H1 (cell line): ENCODE results near the gene PPP1R9A. TPM values are rescaled to one million over a fixed set of nuclear protein-coding genes. Genes with fewer than 3 reads are reported as not detected.

Experiments used
- CTCF ChIA-PET: fragments of 300-600 bp; sonication (Branson Sonifier 250); formaldehyde crosslinking; loops from one replicate; lab custom pipeline; 2021; ENCODE audit not compliant: partially characterized antibody; lab: Charles Lee
- POLR2A ChIA-PET: fragments of 300-600 bp; sonication (Branson Sonifier 250); formaldehyde crosslinking; loops from one replicate; lab custom pipeline; 2021; ENCODE audit warnings: inconsistent platforms; ENCODE audit not compliant: partially characterized antibody; lab: Charles Lee
- DNase-seq, 2 experiments: peaks; one replicate each; pipeline versions ENCODE4 v3.0.0 to v3.0.0-alpha.2; 2010 to 2022; ENCODE audit warnings: low spot score in 2 of 2, low read depth in 1 of 2, mixed read lengths in 1 of 2
- FAIRE-seq: peaks from 2 replicates; lab custom pipeline; 2011; peaks lifted over from hg19 to GRCh38; lab: Jason Lieb, UNC
- H2AFZ ChIP-seq: 2 replicates; pipeline ENCODE4 v1.8.1; 2012; ENCODE audit warnings: low read length, inconsistent platforms
- H2AK5ac ChIP-seq: 2 replicates; pipeline ENCODE4 v1.6.1; 2013; ENCODE audit warnings: low read depth, low read length
- H2BK120ac ChIP-seq: replicated peaks from 2 replicates; pipeline ENCODE3; 2013; ENCODE audit warnings: low read depth, low read length, inconsistent platforms
- H2BK12ac ChIP-seq: 2 replicates; pipeline ENCODE4 v1.6.1; 2013; ENCODE audit warnings: low read depth, low read length
- H2BK15ac ChIP-seq: 2 replicates; pipeline ENCODE4 v1.6.1; 2013; ENCODE audit warnings: low read length
- H2BK20ac ChIP-seq: 2 replicates; pipeline ENCODE4 v1.6.1; 2013; ENCODE audit warnings: low read length
- H2BK5ac ChIP-seq: 2 replicates; pipeline ENCODE4 v1.6.1; 2013; ENCODE audit warnings: low read depth, low read length
- H3K14ac ChIP-seq: 2 replicates; pipeline ENCODE4 v1.6.1; 2013; ENCODE audit warnings: inconsistent platforms; ENCODE audit not compliant: insufficient read length
- H3K18ac ChIP-seq: 2 replicates; pipeline ENCODE4 v1.6.1; 2013; ENCODE audit warnings: low read length; ENCODE audit errors: extremely low read depth
- H3K23ac ChIP-seq: 2 replicates; pipeline ENCODE4 v1.6.1; 2013; ENCODE audit warnings: inconsistent platforms; ENCODE audit not compliant: insufficient read length
- H3K23me2 ChIP-seq: 2 replicates; pipeline ENCODE4 v1.6.1; 2013; ENCODE audit warnings: low read depth, low read length
- H3K27ac ChIP-seq: 2 replicates; pipeline ENCODE4 v1.6.1; 2011; ENCODE audit warnings: low read depth, low read length, inconsistent platforms
- H3K27me3 ChIP-seq, 4 experiments: replicated peaks in 1 of 4; 1 replicate in 1 of 4; 2 replicates in 3 of 4; pipeline versions ENCODE4 v1.6.1 to v1.8.1; 2011 to 2013; ENCODE audit warnings: low read length in 3 of 4, mild to moderate bottlenecking in 3 of 4, inconsistent platforms in 2 of 4, mixed read lengths in 2 of 4, moderate library complexity in 1 of 4; ENCODE audit not compliant: control insufficient read depth in 3 of 4, insufficient read depth in 3 of 4; ENCODE audit errors: extremely low read depth in 1 of 4
- H3K36me3 ChIP-seq, 4 experiments: 2 replicates each; pipeline versions ENCODE4 v1.6.1 to v1.8.1; 2011 to 2013; ENCODE audit warnings: mild to moderate bottlenecking in 4 of 4, low read length in 3 of 4, moderate library complexity in 2 of 4, control low read depth in 1 of 4, inconsistent platforms in 1 of 4; ENCODE audit not compliant: insufficient read depth in 4 of 4, control insufficient read depth in 2 of 4
- H3K4ac ChIP-seq: replicated peaks from 2 replicates; pipeline ENCODE3; 2013; ENCODE audit warnings: low read length, low read depth, mixed read lengths, inconsistent platforms; ENCODE audit not compliant: insufficient read length
- H3K4me1 ChIP-seq, 4 experiments: replicated peaks in 1 of 4; 1 replicate in 1 of 4; 2 replicates in 3 of 4; pipeline versions ENCODE4 v1.6.1 to v1.8.1; 2011 to 2013; ENCODE audit warnings: low read length in 3 of 4, inconsistent platforms in 2 of 4, mixed read lengths in 1 of 4; ENCODE audit not compliant: insufficient read depth in 4 of 4, control insufficient read depth in 3 of 4
- H3K4me2 ChIP-seq, 2 experiments: 2 replicates each; pipeline versions ENCODE4 v1.6.1 to v1.8.1; 2011 to 2013; ENCODE audit warnings: low read depth in 2 of 2, low read length in 2 of 2, control low read depth in 1 of 2, inconsistent platforms in 1 of 2, mild to moderate bottlenecking in 1 of 2; ENCODE audit not compliant: insufficient read depth in 1 of 2
- H3K4me3 ChIP-seq, 4 experiments: fragments of 200-600, 300-600 bp in 1 of 4; sonication (generic), shearing (Covaris generic), sonication (Bioruptor Twin) in 1 of 4; 2 replicates each; pipeline versions ENCODE4 v1.5.1 to v1.8.1; 2011 to 2016; ENCODE audit warnings: low read length in 4 of 4, low read depth in 3 of 4, control low read depth in 2 of 4, inconsistent platforms in 2 of 4, mild to moderate bottlenecking in 2 of 4, mixed read lengths in 1 of 4, moderate library complexity in 1 of 4; ENCODE audit not compliant: insufficient read depth in 2 of 4; ENCODE audit errors: extremely low read depth in 1 of 4
- H3K56ac ChIP-seq: replicated peaks from 2 replicates; pipeline ENCODE3; 2013; ENCODE audit warnings: low read depth, mild to moderate bottlenecking, mixed read lengths, low read length, inconsistent platforms; ENCODE audit not compliant: insufficient read length
- H3K79me1 ChIP-seq: 2 replicates; pipeline ENCODE4 v1.6.1; 2013; ENCODE audit warnings: low read depth, low read length, control low read depth
- H3K79me2 ChIP-seq, 2 experiments: 2 replicates each; pipeline versions ENCODE4 v1.6.1 to v1.8.1; 2012 to 2013; ENCODE audit warnings: low read length in 2 of 2, mild to moderate bottlenecking in 2 of 2, inconsistent platforms in 1 of 2; ENCODE audit not compliant: insufficient read depth in 2 of 2, control insufficient read depth in 1 of 2
- H3K9ac ChIP-seq, 4 experiments: replicated peaks in 1 of 4; 1 replicate in 1 of 4; 2 replicates in 3 of 4; pipeline versions ENCODE4 v1.6.1 to v1.8.1; 2011 to 2013; ENCODE audit warnings: low read depth in 3 of 4, low read length in 3 of 4, control low read depth in 2 of 4, mild to moderate bottlenecking in 2 of 4, moderate library complexity in 2 of 4, inconsistent platforms in 1 of 4; ENCODE audit errors: extremely low read depth in 1 of 4
- H3K9me3 ChIP-seq, 2 experiments: 2 replicates each; pipeline versions ENCODE4 v1.6.1 to v1.8.1; 2012 to 2013; ENCODE audit warnings: mild to moderate bottlenecking in 2 of 2, moderate library complexity in 2 of 2, control low read depth in 1 of 2, inconsistent platforms in 1 of 2, low read depth in 1 of 2, low read length in 1 of 2, mixed read lengths in 1 of 2; ENCODE audit not compliant: insufficient read depth in 2 of 2
- H4K20me1 ChIP-seq, 2 experiments: replicated peaks in 1 of 2; 2 replicates each; pipeline versions ENCODE3 to v1.8.1; 2011 to 2013; ENCODE audit warnings: inconsistent platforms in 2 of 2, low read length in 2 of 2, mild to moderate bottlenecking in 1 of 2; ENCODE audit not compliant: insufficient read depth in 2 of 2, control insufficient read depth in 1 of 2
- H4K5ac ChIP-seq: 2 replicates; pipeline ENCODE4 v1.6.1; 2013; ENCODE audit warnings: low read length, low read depth, mixed read lengths, inconsistent platforms; ENCODE audit not compliant: insufficient read length
- H4K8ac ChIP-seq: 2 replicates; pipeline ENCODE4 v1.8.0; 2013; ENCODE audit warnings: mild to moderate bottlenecking, moderate library complexity, low read length, inconsistent platforms; ENCODE audit not compliant: insufficient read depth; ENCODE audit errors: extremely low read depth
- H4K91ac ChIP-seq: replicated peaks from 2 replicates; pipeline ENCODE3; 2013; ENCODE audit warnings: low read length, mixed read lengths, inconsistent platforms; ENCODE audit not compliant: insufficient read length
- BRCA1 ChIP-seq: IDR thresholded peaks from 2 replicates; pipeline ENCODE4 v1.6.1; 2012; ENCODE audit warnings: low read depth, low read length, improper control_type of control experiment
- CHD2 ChIP-seq: IDR thresholded peaks from 2 replicates; pipeline ENCODE4 v1.6.1; 2012; ENCODE audit warnings: low read length, improper control_type of control experiment
- CREB1 ChIP-seq: IDR thresholded peaks from 2 replicates; pipeline ENCODE4 v1.6.1; 2012; ENCODE audit warnings: inconsistent platforms
- KDM1A ChIP-seq: fragments of 200-600, 300-600 bp; sonication (generic); IDR thresholded peaks from 2 replicates; pipeline ENCODE4 v1.7.1; 2016; ENCODE audit warnings: mild to moderate bottlenecking, low read length, borderline replicate concordance
- NRF1 ChIP-seq: IDR thresholded peaks from 2 replicates; pipeline ENCODE4 v1.6.1; 2011; ENCODE audit warnings: mild to moderate bottlenecking, low read depth, low read length, improper control_type of control experiment
- POU5F1 ChIP-seq: IDR thresholded peaks from 2 replicates; pipeline ENCODE4 v1.6.1; 2011; ENCODE audit warnings: low read depth, mild to moderate bottlenecking, low read length, moderate library complexity
- RAD21 ChIP-seq, 2 experiments: IDR thresholded peaks in 1 of 2; conservative IDR thresholded peaks in 1 of 2; 2 replicates each; pipeline ENCODE4 v1.6.1; 2011; ENCODE audit warnings: low read depth in 2 of 2, low read length in 2 of 2, improper control_type of control experiment in 1 of 2, inconsistent platforms in 1 of 2, mild to moderate bottlenecking in 1 of 2, moderate library complexity in 1 of 2
- RXRA ChIP-seq: IDR thresholded peaks from 2 replicates; pipeline ENCODE4 v1.6.1; 2011; ENCODE audit warnings: low read depth, mild to moderate bottlenecking, low read length, moderate library complexity; ENCODE audit not compliant: insufficient read depth
- SIRT6 ChIP-seq: IDR thresholded peaks from one replicate; pipeline ENCODE4 v1.7.1; 2012; ENCODE audit warnings: low read length, inconsistent platforms
- SRF ChIP-seq: IDR thresholded peaks from 2 replicates; pipeline ENCODE4 v1.6.1; 2011; ENCODE audit warnings: mild to moderate bottlenecking, low read depth, low read length, moderate library complexity
- TEAD4 ChIP-seq: IDR thresholded peaks from 2 replicates; pipeline ENCODE4 v1.6.1; 2012; ENCODE audit warnings: low read depth, low read length, inconsistent platforms, mixed read lengths
- YY1 ChIP-seq: IDR thresholded peaks from 2 replicates; pipeline ENCODE4 v1.6.1; 2011; ENCODE audit warnings: low read depth, mild to moderate bottlenecking, low read length
- WGBS, 2 experiments: shearing (Covaris generic) in 1 of 2; methylation state at CpG; one replicate each; pipeline versions ENCODE4 v1.1.6 to v1.1.7; 2013 to 2015; ENCODE audit warnings: low lambda C conversion rate in 2 of 2, mixed read lengths in 2 of 2, inconsistent platforms in 1 of 2, low coverage in 1 of 2, missing lambda C conversion rate in 1 of 2; ENCODE audit not compliant: insufficient replicate concordance in 2 of 2, insufficient coverage in 1 of 2, insufficient read length in 1 of 2; ENCODE audit errors: extremely low coverage in 1 of 2, missing lambda C conversion rate in 1 of 2; 5-methylcytosine and 5-hydroxymethylcytosine counted together
- polyA plus RNA-seq, 7 experiments: library from polyadenylated mRNA; depleted of rRNA in 3 of 7; stranded (reverse) in 5 of 7; unstranded in 2 of 7; fragments of >200 nt in 5 of 7; fragments of 200-250 nt in 2 of 7; gene quantifications; 1 replicate in 5 of 7; 2 replicates in 1 of 7; 4 replicates in 1 of 7; pipeline versions ENCODE4 v1.2.1 to v1.2.3, GENCODE V29; 2011 to 2013; ENCODE audit warnings: missing spikeins in 2 of 7, mixed read lengths in 2 of 7
- total RNA-seq: library from RNA; stranded (reverse); fragmentation: NEBNext Ultra II Directional; extraction: Animal tissue kit (Norgen Biotek cat#: 25700); gene quantifications from 2 replicates; pipeline ENCODE4 v1.2.1, GENCODE V29; 2021
- TF ChIP-seq, protein P1 (sequence below): IDR thresholded peaks from 2 replicates; pipeline ENCODE4 v1.6.1; 2012; ENCODE audit warnings: inconsistent platforms
- TF ChIP-seq, protein P2 (sequence below): IDR thresholded peaks from 2 replicates; pipeline ENCODE4 v1.6.1; 2011; ENCODE audit warnings: low read length, improper control_type of control experiment

The PPP1R9A gene
- total and polyA plus RNA-seq, 2 of the 8 experiments (the other 6 are each of a cell fraction or from before 2014, with no cell fraction given): 3.0 to 20.3 TPM

DNA sequence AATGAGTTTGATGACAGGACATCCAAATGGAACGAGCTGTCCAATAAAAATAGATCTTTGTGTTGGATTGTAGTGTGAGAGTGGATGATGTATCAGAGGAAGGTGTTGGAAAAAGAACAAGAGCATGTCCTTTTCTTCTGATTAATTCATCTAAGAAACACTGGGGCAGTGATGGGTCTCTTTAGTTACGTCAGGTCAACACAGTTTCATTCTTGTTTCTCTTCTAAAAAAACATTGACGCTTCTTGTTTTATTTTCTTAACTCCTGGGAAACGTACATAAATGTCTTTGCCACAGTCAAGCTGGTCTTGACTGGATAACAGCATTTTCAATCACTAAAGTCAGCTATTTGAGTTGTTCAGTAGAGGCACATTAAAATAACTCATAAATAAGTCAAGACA is 67.0 kb downstream of the PPP1R9A start:
- Histone ChIP-seq H2BK5ac (no peak overlapping the region), H2BK120ac (no peak overlapping the region), H2BK15ac (no peak overlapping the region), H3K14ac (no peak overlapping the region), H4K91ac (no peak overlapping the region), H4K5ac (no peak overlapping the region), H3K36me3 (no peaks in the 10 kb centered on the region), H4K8ac (no peak overlapping the region), H3K56ac (no peak overlapping the region), H2AFZ (no peak overlapping the region), H3K9me3 (no peaks in the 10 kb centered on the region), H3K79me2 (peaks cover 0 to 21% of the 10 kb centered on the region in 2 experiments; a peak in 3 of 4 replicates), H3K18ac (no peak overlapping the region), H3K23ac (no peak overlapping the region), H3K4me1 (peaks cover 2 to 7% (median 3%) of the 10 kb centered on the region in 4 experiments; a peak in 5 of 7 replicates), H3K27ac (no peak overlapping the region), H3K4me2 (no peak overlapping the region), H3K4me3 (no peak overlapping the region), H3K23me2 (no peaks in the 10 kb centered on the region), H3K4ac (no peak overlapping the region), H4K20me1 (no peaks in the 10 kb centered on the region), H3K9ac (no peak overlapping the region), H3K79me1 (peaks cover 5% of the 10 kb centered on the region; the same call in 1 of the 2 replicates), H2BK20ac (no peak overlapping the region), H2AK5ac (no peak overlapping the region), H3K27me3 (no peaks in the 10 kb centered on the region), H2BK12ac (no peak overlapping the region)
- FAIRE-seq (no peak), DNase-seq (no peak)
- ChIA-PET CTCF (no interaction called here), POLR2A (no interaction called here)
- 91% methylated on average over 4 of the region's 4 CpGs; no CpG with 5 or more reads in 1 of the 2 experiments for WGBS, 2 experiments
- TF ChIP-seq NRF1 (no peak), KDM1A (no peak), RAD21 (IDR thresholded peaks at IDR 0.05 in 1 of 2, conservative IDR thresholded peaks at IDR 0.05 in 1 of 2; ENCODE audit: low read depth in 2 of 2, low read length in 2 of 2) (no peak), BRCA1 (no peak), CREB1 (no peak), SRF (no peak), RXRA (no peak), SIRT6 (no peak), TEAD4 (no peak), POU5F1 (no peak), CHD2 (no peak), YY1 (no peak)
- TF ChIP-seq, protein P1, sequence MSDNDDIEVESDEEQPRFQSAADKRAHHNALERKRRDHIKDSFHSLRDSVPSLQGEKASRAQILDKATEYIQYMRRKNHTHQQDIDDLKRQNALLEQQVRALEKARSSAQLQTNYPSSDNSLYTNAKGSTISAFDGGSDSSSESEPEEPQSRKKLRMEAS: no peak
- TF ChIP-seq, protein P2, sequence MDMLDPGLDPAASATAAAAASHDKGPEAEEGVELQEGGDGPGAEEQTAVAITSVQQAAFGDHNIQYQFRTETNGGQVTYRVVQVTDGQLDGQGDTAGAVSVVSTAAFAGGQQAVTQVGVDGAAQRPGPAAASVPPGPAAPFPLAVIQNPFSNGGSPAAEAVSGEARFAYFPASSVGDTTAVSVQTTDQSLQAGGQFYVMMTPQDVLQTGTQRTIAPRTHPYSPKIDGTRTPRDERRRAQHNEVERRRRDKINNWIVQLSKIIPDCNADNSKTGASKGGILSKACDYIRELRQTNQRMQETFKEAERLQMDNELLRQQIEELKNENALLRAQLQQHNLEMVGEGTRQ: no peak
